Pancreas (tissue), 10 donors: ENCODE results near the gene SUGP2. TPM values are rescaled to one million over a fixed set of nuclear protein-coding genes. Genes with fewer than 3 reads are reported as not detected.
"Not testable (repeated sequence)": the region's sequence is repeated elsewhere in the genome, so short reads cannot be mapped to it uniquely, and the experiment has no call there.

Experiments used
- ATAC-seq, 4 donors: fragments of 200-7000 bp; cut with Tn5 transposase; one replicate each; pipeline versions ENCODE4 v1.8.0 to v1.9.1; 2020; ENCODE audit warnings: mild to moderate bottlenecking in 4 of 4, moderate library complexity in 4 of 4
- DNase-seq, 6 donors: peaks; one replicate each; pipeline ENCODE4 v3.0.0-alpha.2; 2020
- FAIRE-seq: peaks from 2 replicates; lab custom pipeline; 2012; peaks lifted over from hg19 to GRCh38; lab: Jason Lieb, UNC
- H3K27ac ChIP-seq, 4 donors: fragments of 200-600 bp; sonication (generic); 1 replicate in 3 of 4; 2 replicates in 1 of 4; pipeline versions ENCODE4 v1.5.0 to v1.8.0; 2020
- H3K27me3 ChIP-seq, 4 donors: fragments of 200-600 bp; one replicate each; pipeline ENCODE4 v1.8.0; 2021
- H3K36me3 ChIP-seq, 3 donors: fragments of 200-600 bp; sonication (generic) in 1 of 3; one replicate each; pipeline versions ENCODE4 v1.5.0 to v1.8.0; 2020 to 2021
- H3K4me1 ChIP-seq, 3 donors: fragments of 200-600 bp; one replicate each; pipeline ENCODE4 v1.8.0; 2021
- H3K4me3 ChIP-seq, 4 donors: fragments of 200-600 bp; sonication (generic) in 2 of 4; one replicate each; pipeline versions ENCODE4 v1.5.0 to v1.8.0; 2020 to 2021
- H3K9me3 ChIP-seq, 4 donors: fragments of 200-600 bp; one replicate each; pipeline ENCODE4 v1.8.0; 2021
- WGBS, 2 donors: extraction: QIAGEN DNeasy Blood & Tissue Kit; methylation state at CpG; one replicate each; pipeline ENCODE4 v1.1.7; 2013; 5-methylcytosine and 5-hydroxymethylcytosine counted together
- intact Hi-C, 3 donors: fragments of 100-400 bp; cut with DNase I; formaldehyde crosslinking; loops; one replicate each; pipeline versions ENCODE4 v1.11.1 to v1.14.2; 2022
- polyA plus RNA-seq, 2 donors: library from polyadenylated mRNA; stranded (reverse); fragments of 200-250 nt; gene quantifications; one replicate each; pipeline ENCODE4 v1.2.3, GENCODE V29; 2013
- total RNA-seq, 6 donors: library from RNA; stranded (reverse); fragmentation: NEBNext Ultra II Directional in 4 of 6; extraction: Animal tissue kit (Norgen Biotek cat#: 25700) in 4 of 6; gene quantifications; one replicate each; pipeline versions ENCODE4 v1.2.1 to v1.2.4, GENCODE V29; 2021 to 2023
- TF ChIP-seq, protein P1 (sequence below), 4 donors: fragments of 200-600 bp; sonication (generic) in 3 of 4; IDR thresholded peaks; one replicate each; pipeline versions ENCODE4 v1.5.0 to v1.8.0; 2021; ENCODE audit warnings: antibody characterized with exemption in 4 of 4
- donor health status: healthy with polysubstance abuse.
- donor health status: DM: no; HTN: no; CAD: no; lungs with moderate emphysema.
- donor health status: DM: no; HTN: no; CAD: no.
- donor health status: control.
- donor health status: control.
- donor health status: Bipolar disorder and iron deficiency.
- donor health status: DM: yes; HTN: yes; CAD: no.
- donor health status: DM: no; HTN: no; CAD: no.
- donor health status: DM: no; HTN: no; CAD: no.
- donor health status: DM: yes; HTN: yes; CAD: no.

The SUGP2 gene
- total and polyA plus RNA-seq, 8 donors, result 15.4 to 60.6 (median 25.3) TPM

DNA sequence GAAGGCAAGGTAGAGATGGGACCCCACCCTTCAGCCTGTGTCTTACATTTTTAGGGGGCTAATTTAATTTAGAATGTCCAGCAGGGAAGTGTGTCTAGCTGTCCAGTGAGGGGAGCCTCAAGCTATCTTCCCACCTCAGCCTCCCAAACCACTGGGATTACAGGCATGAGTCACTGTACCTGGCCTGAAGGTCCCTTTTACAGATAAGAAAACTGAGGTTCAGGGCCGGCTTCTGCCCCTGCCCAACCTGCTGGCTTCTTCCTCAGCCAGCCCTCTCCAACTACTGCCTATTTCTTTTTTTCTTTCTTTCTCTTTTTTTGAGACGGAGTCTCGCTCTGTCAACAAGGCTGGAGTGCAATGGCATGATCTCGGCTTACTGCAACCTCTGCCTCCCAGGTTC lies 72.9 kb downstream of the SUGP2 start:
- TF ChIP-seq, protein P1, sequence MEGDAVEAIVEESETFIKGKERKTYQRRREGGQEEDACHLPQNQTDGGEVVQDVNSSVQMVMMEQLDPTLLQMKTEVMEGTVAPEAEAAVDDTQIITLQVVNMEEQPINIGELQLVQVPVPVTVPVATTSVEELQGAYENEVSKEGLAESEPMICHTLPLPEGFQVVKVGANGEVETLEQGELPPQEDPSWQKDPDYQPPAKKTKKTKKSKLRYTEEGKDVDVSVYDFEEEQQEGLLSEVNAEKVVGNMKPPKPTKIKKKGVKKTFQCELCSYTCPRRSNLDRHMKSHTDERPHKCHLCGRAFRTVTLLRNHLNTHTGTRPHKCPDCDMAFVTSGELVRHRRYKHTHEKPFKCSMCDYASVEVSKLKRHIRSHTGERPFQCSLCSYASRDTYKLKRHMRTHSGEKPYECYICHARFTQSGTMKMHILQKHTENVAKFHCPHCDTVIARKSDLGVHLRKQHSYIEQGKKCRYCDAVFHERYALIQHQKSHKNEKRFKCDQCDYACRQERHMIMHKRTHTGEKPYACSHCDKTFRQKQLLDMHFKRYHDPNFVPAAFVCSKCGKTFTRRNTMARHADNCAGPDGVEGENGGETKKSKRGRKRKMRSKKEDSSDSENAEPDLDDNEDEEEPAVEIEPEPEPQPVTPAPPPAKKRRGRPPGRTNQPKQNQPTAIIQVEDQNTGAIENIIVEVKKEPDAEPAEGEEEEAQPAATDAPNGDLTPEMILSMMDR (IDR thresholded peaks at IDR 0.05), result no peak
- H3K27me3 ChIP-seq, result no peaks in the 10 kb centered on the region
- no peaks in the 10 kb centered on the region for H3K4me1 ChIP-seq
- H3K27ac ChIP-seq, result no peak overlapping the region
- FAIRE-seq (no peak), ATAC-seq (no peak), DNase-seq (no peak)
- no peak overlapping the region for H3K4me3 ChIP-seq
- no peaks in the 10 kb centered on the region for H3K36me3 ChIP-seq
- H3K9me3 ChIP-seq, result no peaks in the 10 kb centered on the region
- WGBS, 2 donors, result 74 to 88% methylated on average over 4 of the region's 4 CpGs
- intact Hi-C loops, result no loop called here

DNA sequence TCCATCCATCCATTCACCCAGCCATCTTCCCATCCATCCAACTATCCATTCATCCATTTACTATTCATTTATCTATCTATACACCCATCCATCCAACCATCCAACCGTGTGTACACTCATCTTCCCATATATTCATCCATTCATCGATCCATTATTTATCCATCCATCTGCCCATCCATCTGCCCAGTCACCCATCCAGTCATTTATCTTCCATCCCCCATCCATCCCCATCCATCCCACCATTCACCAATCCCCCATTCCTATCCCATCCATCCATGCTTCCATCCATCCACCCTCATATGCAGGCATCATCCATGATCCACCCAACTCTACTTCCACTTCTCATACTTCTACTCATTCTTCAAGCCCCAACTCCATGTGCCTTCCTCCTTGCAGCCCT lies 78.3 kb downstream of the SUGP2 start:
- TF ChIP-seq, protein P1 (IDR thresholded peaks at IDR 0.05), result no peak

DNA sequence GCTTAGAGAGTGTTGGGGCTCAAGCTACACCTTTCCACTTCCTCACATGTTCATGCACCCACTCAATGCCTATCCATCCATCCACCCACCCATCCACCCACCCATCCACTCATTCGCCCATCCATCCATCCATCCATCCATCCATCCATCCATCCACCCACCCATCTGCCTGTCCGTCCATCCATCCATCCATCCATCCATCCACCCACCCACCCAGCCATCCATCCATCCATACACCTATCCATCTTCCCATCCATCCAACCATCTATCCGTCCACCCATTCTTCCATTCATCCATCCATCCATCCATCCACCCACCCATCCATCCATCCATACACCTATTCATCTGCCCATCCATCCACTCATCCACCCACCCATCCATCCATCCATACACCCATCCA lies 79.2 kb downstream of the SUGP2 start:
- Histone ChIP-seq H3K9me3 (no peaks in the 10 kb centered on the region), H3K27ac (no peak overlapping the region), H3K27me3 (no peaks in the 10 kb centered on the region), H3K36me3 (no peaks in the 10 kb centered on the region), H3K4me1 (no peaks in the 10 kb centered on the region), H3K4me3 (no peak overlapping the region)
- intact Hi-C loops, result no loop called here
- no peak for DNase-seq
- no peak for FAIRE-seq
- 78 to 90% methylated on average over 3 of the region's 3 CpGs for WGBS, 2 donors
- TF ChIP-seq, protein P1 (IDR thresholded peaks at IDR 0.05), result no peak
- ATAC-seq, result no peak

More for the DNA sequence above, 78.3 kb downstream of the SUGP2 start:
- H3K4me3 ChIP-seq, result no peak overlapping the region
- H3K4me1 ChIP-seq, result no peaks in the 10 kb centered on the region
- no peak for DNase-seq
- no peak overlapping the region for H3K27ac ChIP-seq
- no peak for FAIRE-seq
- 85 to 90% methylated on average over 2 of the region's 2 CpGs for WGBS, 2 donors
- ATAC-seq, result no peak
- intact Hi-C loops, result no loop called here
- no peaks in the 10 kb centered on the region for H3K36me3 ChIP-seq
- H3K9me3 ChIP-seq, result no peaks in the 10 kb centered on the region
- no peaks in the 10 kb centered on the region for H3K27me3 ChIP-seq

DNA sequence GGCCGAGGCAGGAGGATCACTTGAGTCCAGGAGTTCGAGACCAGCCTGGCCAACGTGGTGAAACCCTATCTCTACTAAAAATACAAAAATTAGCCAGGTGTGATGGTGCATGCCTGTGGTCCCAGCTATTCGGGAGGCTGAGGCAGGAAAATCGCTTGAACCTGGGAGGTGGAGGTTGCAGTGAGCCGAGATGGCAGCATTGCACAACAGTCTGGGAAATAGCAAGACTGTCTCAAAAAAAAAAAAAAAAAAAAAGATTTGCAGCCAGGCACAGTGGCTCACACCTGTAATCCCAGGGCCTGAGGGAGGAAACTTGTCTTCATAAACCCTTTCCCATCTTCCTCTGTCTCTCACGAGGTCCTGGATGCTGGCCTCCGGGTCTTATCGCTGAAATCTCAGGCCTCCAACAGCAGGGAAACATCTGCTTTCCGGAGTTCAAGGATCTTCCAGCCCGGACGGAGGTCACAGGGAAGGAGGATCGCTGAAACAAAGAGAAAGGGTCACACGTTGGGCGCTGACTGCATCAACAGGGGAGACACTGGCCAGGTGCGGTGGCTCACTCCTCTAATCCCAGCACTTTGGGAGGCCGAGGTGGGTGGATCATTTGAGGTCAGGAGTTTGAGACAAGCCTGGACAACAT lies 80.8 kb downstream of the SUGP2 start:
- H3K4me1 ChIP-seq, DNase-seq, H3K36me3 ChIP-seq, ATAC-seq, H3K27me3 ChIP-seq, H3K4me3 ChIP-seq, FAIRE-seq, intact Hi-C loops, H3K27ac ChIP-seq, H3K9me3 ChIP-seq: not testable (repeated sequence)
- WGBS, 2 donors, result 53 to 61% methylated on average over 17 of the region's 17 CpGs

DNA sequence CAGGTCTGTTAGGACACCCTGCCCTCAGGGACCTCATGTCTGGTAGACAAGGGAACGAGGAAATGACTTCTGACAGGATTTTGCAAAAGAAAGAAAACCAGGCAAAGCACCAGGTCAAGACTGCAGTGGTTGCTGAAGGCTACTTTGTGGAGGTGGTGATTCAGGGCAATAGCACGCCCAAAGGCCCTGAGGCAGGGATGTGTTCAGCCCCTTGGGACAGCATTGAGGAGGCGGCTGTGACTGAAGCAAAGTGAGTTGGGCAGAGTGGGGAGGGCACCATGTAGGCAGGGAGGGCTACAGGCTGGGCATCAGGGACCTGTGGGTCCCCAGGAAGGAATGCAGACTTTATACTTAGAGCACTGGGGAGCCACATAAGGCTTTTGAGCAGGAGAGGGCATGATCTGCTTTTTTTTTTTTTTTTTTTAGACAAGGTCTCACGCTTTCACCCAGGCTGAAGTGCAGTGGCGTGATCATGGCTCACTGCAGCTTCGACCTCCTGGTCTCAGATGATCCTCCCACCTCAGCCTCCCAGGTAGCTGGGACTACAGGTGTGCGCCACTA lies 81.5 kb downstream of the SUGP2 start:
- no peaks in the 10 kb centered on the region for H3K4me1 ChIP-seq
- H3K36me3 ChIP-seq, result no peaks in the 10 kb centered on the region
- no peak for ATAC-seq
- no peak for FAIRE-seq
- no peaks in the 10 kb centered on the region for H3K9me3 ChIP-seq
- TF ChIP-seq, protein P1 (IDR thresholded peaks at IDR 0.05), result no peak
- no peak overlapping the region for H3K27ac ChIP-seq
- DNase-seq, result no peak
- WGBS, 2 donors, result 86 to 97% methylated on average over 7 of the region's 7 CpGs
- H3K4me3 ChIP-seq, result no peak overlapping the region
- H3K27me3 ChIP-seq, result no peaks in the 10 kb centered on the region
- intact Hi-C loops, result no loop called here
